ENCODE data around the gene ABCD2.

GRCh38 chr12:39571351-39571750 lies 48.3 kb downstream of the ABCD2 start:
- TF ChIP-seq CTCF (IDR thresholded peaks at IDR 0.05) (no peak), POLR2A (IDR thresholded peaks at IDR 0.05) (no peak)

Measured in body of pancreas (tissue), 4 donors.